ENCODE measurements around the gene XK.
A peak's percentile ranks its signal among the peaks of the same experiment; 100 is the strongest.
"Not testable (repeated sequence)": the region's sequence is repeated elsewhere in the genome, so short reads cannot be mapped to it uniquely, and the experiment has no call there.

The XK gene

GRCh38 chrX:37685381-37686359 lies at the start of gene XK:
TSS of gene XK (plus strand) at chrX:37685791. CDS start at chrX:37685962, 171 bp downstream.
- DNase-seq = peak; percentile 20 to 58

- no peak for DNase-seq
Observed at GRCh38 chrX:37638047-37638446, 47.5 kb upstream of the XK start.

- no peak for DNase-seq
Observed at GRCh38 chrX:37640142-37640541, 45.4 kb upstream of the XK start.

- DNase-seq = no peak
Observed at GRCh38 chrX:37641859-37642258, 43.7 kb upstream of the XK start.

GRCh38 chrX:37644381-37645305 lies 40.9 kb upstream of the XK start:
- no peak for DNase-seq

GRCh38 chrX:37646254-37646653 lies 39.3 kb upstream of the XK start:
- DNase-seq = no peak

GRCh38 chrX:37650879-37651278 lies 34.7 kb upstream of the XK start:
- DNase-seq = not testable (repeated sequence)

- DNase-seq = no peak
Observed at GRCh38 chrX:37651921-37652452, 33.6 kb upstream of the XK start.

- DNase-seq = no peak
Observed at GRCh38 chrX:37652589-37653231, 32.9 kb upstream of the XK start.

GRCh38 chrX:37653397-37654085 lies 32.0 kb upstream of the XK start:
- DNase-seq = no peak

GRCh38 chrX:37658343-37659030 lies 27.1 kb upstream of the XK start:
- no peak for DNase-seq

- DNase-seq = no peak
Observed at GRCh38 chrX:37659047-37659446, 26.5 kb upstream of the XK start.

- DNase-seq = no peak
Observed at GRCh38 chrX:37662181-37662580, 23.4 kb upstream of the XK start.

- DNase-seq = no peak
Observed at GRCh38 chrX:37666516-37666915, 19.1 kb upstream of the XK start.

- no peak for DNase-seq
Observed at GRCh38 chrX:37667141-37667540, 18.4 kb upstream of the XK start.

GRCh38 chrX:37672563-37672962 lies 13.0 kb upstream of the XK start:
- no peak for DNase-seq

- no peak for DNase-seq
Observed at GRCh38 chrX:37676811-37677210, 8.8 kb upstream of the XK start.

- DNase-seq = no peak
Observed at GRCh38 chrX:37677243-37677642, 8.3 kb upstream of the XK start.

GRCh38 chrX:37677765-37678164 lies 7.8 kb upstream of the XK start:
- no peak for DNase-seq

GRCh38 chrX:37678574-37678973 lies 7.0 kb upstream of the XK start:
- DNase-seq = no peak

GRCh38 chrX:37679230-37679629 lies 6.4 kb upstream of the XK start:
- no peak for DNase-seq

- DNase-seq = no peak
Observed at GRCh38 chrX:37679888-37680287, 5.7 kb upstream of the XK start.

Measured in stimulated activated CD4-positive, alpha-beta T cell treated with anti-CD3 and anti-CD28 coated beads, Interleukin-2, amount 100 ng/mL, for 24 hours (primary cell).